NCI-H510A (cell line): Measurements from ENCODE around the gene C2orf81.
A peak's percentile ranks its signal among the peaks of the same experiment; 100 is the strongest.
"Not testable (repeated sequence)": the region's sequence is repeated elsewhere in the genome, so short reads cannot be mapped to it uniquely, and the experiment has no call there.

Source experiments
- DNase-seq: peaks from one replicate; lab custom pipeline; 2025; lab: John Stamatoyannopoulos, UW

Gene C2orf81

DNA sequence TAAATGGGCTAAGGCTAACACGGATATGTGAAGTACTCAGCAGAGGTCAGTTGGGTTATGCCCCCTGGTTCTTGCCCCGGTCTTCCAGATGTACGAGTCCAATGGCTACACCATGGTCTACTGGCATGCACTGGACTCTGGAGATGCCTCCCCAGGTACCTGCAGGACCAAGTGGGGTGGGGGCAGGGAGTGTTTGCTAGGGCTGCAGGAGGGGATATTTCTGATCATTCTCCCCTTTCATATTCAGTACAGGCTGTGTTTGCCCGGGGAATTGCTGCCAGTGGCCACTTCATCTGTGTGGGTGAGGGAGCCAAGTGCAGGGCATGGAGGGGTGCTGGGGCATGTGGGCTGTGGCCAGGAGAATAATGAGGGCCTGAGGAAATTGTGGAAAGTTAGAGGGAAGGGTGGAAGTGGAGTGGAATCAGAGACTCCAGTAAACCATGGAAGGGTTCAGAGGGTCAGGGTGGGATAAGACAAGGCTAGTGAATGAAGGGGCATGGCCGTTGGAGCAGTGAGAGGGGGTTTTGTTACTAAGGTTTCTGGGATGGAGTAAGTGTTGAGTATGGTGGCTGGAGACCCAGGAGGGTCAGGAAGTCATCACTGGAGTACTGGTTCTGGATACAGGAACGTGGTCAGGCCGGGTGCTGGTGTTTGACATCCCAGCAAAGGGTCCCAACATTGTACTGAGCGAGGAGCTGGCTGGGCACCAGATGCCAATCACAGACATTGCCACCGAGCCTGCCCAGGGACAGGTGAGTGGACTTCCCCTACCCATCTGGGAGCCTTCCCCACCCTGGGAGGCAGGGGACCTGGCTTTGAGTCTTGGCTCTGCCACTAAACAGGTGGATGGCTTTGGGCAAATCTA lies 2.0 kb upstream of the C2orf81 start:
- DNase-seq = no peak

- DNase-seq = not testable (repeated sequence)
Observed at GRCh38 chr2:74420443-74421103, 846 bp downstream of the C2orf81 start.

DNA sequence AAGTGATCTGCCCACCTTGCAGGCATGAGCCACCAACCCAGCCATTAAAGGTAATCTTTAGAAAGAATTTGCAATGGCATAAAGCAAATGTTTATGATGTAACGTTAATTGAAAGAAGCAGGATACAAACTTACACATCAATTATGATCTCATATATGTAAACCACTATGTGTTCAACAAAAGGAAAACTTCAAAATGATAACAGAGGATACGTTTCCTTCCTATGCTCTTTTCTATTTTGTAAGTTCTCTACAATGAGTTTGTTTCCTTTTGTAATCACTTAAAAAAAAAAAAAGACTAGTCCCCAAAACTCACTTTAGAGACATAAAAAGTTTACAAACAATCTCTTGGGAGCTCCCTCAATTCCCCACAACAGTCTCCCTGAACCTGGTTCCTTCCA lies 1.4 kb downstream of the C2orf81 start:
- no peak for DNase-seq

DNA sequence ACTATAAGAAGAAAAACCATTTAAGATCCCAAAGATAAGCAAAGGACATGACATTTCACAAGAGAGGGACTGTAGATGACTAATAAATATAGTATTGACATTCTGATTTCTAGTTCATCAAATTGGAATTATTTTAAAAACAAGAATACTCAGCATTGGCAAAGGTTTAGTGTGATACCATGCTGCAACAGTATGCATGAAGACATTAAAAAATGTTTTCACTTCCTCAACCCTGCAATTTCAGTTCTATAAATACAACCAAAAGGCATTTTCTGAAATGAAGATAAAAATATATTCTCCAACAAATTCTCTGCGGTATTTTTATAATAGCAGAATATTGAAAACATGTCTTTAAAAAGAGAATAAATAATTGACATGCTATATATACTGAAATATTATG lies 2.1 kb downstream of the C2orf81 start:
- DNase-seq = no peak

DNA sequence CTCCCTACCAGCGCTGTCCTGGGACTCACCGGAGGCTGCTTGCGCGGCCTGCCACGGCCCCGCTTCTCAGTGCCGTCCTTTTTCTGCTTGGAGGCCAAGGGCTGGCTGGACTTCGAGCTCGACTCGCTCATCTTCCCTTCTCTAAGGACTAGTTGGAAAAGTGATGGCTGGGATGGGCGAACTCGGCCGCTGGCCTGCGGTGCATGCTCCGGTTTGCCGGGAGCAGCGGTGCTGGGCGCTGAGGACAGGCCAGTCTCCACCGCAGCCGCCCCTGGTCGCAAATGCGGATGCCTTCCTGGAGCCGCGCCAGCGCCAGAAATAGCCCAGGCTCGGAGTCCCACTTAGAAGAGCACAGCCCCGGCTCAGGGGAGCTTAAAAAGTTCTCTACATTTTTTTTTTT lies 3.1 kb downstream of the C2orf81 start:
- DNase-seq = no peak

- no peak for DNase-seq
Observed at GRCh38 chr2:74417763-74418162, 3.7 kb downstream of the C2orf81 start.

DNA sequence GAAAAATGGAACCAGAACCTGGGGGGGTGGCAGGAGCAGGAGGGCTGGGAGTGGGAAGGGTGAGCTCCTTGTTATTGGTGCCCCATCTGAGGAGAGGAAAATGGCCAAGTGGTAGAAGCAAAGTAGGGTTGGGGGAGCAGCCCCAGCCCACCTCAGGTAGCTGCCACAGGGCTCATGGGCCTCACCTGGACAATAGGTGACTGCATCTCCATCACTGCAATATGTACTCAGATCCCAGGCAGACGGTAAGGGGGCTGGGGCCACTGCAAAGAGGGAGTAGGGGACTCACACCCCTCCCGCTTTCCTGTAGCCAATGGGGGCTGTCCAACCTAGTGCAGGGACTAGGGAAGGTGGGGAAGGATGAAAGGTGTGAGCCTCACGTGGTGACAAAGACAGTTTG lies 4.2 kb downstream of the C2orf81 start:
- DNase-seq = no peak

DNA sequence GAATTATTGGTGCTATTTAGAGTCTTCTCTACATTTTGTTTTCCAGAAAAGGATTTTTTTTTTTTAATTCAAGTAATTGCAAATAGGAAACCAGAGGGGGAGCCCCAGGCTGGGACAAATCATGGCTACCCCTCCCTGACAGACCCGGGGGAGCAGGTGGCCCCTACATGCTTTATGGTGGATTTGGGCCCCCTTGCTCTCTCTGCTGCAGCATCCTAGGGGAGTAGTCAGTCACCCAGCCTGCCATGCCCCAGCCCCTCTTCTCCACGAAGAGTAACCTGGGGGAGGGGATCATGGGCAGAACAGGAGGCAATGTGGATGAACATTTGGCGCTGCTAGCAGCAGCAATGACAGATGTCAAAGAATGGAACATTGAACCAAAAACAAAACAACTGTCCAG lies 4.6 kb downstream of the C2orf81 start:
- no peak for DNase-seq

DNA sequence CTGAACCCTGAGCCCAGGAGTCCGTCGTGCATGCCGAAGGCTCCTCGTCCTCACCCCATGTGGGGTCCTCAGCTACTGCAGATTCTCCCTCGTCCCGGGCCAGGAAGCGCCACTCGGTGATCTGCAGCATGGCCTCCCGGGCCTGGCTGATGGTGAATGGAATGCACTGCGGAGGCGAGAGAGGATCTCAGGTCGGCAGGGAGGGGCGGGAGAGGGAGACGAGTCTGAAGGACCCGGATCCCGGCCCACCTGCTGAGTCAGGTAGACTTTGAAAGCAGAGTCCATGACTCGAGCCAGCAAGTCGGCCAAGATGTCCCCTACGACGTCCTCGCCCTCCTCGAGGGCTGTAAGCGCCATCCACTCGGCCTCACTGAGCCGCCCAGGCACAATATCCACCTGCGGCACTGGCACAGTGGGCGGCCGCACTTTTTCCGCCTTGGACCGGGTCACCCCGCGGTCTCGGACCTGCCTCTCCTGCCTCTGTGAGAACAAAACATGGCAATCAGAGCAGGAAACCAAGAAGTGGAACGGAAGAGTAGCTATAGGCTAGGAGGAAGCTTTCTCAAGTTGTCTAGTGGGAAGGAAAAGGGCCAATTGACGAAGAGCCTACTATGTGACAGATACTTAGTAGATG lies 5.5 kb downstream of the C2orf81 start:
- DNase-seq = no peak

GRCh38 chr2:74414881-74415761 lies 6.3 kb downstream of the C2orf81 start:
- DNase-seq = peak; percentile 36

DNA sequence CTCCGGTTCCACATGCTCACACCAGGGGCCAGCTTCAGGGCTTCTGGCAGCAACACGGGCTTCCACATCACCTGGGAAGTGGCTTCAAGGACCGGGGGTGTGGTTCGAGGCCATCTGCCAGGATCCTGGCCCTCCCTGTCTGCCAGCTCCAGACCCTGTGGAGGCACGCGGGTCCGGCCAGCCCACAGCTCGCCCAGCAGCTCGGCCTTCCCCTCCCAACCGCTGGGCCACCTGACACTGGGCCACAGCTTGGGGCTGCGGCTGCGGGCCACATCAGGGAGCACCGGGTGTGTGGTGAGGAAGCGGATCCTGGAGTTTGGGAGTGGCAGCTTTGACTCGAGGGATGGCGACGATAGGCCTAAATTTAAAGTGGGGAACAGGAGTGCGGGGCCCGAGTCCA lies 7.0 kb downstream of the C2orf81 start:
- no peak for DNase-seq

DNA sequence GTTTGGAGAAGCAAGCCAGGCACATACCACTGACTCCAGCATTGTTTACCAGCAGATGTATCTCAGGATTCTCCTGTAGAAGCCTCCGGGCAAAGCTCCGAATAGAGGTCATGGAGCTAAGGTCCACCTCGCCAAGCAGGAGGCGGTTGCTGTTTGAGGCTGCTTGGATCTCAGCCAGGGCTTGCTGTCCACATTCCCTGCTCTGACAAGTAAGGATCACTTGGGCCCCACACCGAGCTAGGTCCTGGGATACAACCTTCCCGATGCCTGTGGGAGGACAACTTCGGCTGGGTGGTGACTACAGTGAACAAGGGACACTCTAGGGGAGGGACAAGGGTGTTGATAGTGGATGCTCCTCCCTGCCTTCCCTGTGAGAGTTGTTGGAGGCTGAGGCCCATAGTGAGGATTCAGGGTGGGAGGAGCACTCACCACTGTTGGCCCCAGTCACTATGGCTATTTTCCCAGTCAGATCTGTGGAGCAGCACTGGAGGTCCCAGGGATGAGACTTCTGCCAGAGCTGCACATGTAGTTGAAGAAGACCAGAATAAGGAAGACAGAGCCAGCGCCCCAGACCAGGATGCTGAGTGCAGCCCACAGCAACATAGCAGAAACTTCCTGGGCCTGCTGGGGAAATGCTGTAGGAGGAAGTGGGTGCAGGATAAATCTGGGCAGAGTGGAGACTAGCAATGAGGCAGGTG lies 8.3 kb downstream of the C2orf81 start:
- DNase-seq = no peak

DNA sequence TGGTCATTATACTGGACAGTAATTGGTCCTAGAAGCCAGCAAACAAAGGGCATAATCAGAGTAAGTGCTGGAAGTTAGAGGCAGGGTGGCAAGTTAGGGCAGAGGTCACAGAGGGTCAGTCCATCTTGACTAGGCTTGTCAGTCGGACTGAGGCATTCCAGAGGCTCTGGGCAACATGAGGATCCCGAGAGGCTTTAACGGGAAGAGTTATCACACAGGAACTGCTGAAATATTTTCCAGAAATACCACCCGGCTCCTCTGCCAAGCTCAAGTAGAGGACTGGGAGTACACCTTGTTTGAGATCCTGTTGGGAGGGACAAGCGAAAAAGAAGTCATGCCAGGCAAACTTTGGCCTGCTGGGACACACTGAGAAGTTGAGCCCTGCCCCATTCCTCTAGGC lies 13.7 kb downstream of the C2orf81 start:
- DNase-seq = no peak

DNA sequence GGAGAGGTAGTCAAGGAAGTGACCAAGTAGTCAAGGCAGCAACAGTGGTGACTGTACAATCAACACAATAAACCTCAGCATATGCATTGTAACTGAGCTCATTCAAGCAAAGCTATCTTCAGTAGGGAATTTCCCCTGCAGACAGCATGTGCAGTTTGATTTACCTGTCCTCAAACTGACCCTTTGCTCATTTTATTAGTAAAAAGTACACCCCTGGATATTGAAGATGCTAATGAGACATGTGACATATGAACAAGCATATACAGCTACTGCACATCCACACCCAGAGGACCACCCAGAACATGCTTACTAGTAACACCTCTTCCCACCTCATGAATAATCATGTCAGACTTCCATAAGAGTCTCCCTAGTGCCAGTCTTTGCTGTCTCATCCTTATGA lies 15.4 kb downstream of the C2orf81 start:
- no peak for DNase-seq

GRCh38 chr2:74401891-74402290 lies 19.5 kb downstream of the C2orf81 start:
- DNase-seq = no peak

DNA sequence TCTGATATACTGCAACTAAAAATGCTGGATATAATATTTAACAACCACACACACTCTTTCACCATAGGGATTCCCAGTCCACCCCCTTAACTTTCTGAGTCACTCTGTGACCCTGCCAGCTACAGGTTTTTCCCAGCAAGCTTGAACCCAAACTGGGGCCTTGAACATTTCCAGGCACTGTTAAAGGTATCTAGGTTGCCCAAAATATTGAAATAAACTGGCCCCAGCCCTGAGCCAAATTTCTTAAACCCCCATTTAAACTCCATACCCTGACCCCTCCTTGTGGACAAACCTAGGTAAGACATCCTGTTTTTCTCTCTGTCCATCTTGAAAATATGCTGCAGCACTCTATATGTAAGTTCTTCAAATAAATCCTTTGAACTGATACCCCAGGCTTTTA lies 21.6 kb downstream of the C2orf81 start:
- DNase-seq = no peak

- no peak for DNase-seq
Observed at GRCh38 chr2:74396149-74396548, 25.3 kb downstream of the C2orf81 start.

DNA sequence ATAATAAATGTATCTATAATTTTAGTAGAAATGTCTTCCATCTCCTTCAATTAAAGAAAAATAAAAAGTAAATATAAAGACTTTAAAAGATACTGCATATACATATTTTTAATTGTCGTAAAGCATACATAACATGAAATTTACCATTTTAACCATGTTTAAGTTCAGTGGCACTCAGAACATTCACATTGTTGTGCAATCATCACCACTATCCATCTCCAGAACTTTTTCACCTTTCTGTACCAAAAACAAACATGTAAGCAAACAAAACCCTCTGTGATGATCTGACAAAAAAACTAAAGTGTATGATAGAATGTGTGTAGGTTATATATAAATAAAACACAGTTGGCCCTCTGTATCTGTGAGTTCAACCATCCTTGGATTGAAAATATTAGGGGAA lies 27.9 kb downstream of the C2orf81 start:
- no peak for DNase-seq

GRCh38 chr2:74392449-74392743 lies 29.0 kb downstream of the C2orf81 start:
- no peak for DNase-seq

GRCh38 chr2:74391580-74392448 lies 29.6 kb downstream of the C2orf81 start:
- DNase-seq = peak; percentile 69

DNA sequence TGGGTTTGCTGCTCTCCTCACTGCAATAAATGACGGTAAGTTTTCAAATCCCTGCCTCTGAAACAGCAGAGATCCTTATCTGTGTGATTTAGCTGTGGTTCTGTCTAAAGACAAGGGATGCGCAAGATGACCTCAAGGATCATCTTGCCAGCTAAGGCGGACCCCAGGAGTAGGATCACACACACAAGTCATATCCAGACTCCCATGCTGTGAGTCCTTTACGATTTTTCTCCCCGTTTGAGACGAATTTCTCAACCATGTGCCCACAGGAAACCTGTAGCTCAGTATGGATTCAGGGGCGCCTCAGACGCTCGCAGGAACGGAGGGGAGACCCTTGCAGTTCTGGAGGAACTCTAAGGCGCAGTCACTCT lies 30.2 kb downstream of the C2orf81 start:
- DNase-seq = no peak
